HUDEP-2 (cell line): Measurements from ENCODE around the gene PACRGL.
A peak's percentile ranks its signal among the peaks of the same experiment; 100 is the strongest.

Experiments used
- DNase-seq, 76 experiments: peaks; one replicate each; lab custom pipeline; 2025; ENCODE audit not compliant: unreplicated experiment in 76 of 76; lab: John Stamatoyannopoulos, UW

The PACRGL gene

DNA sequence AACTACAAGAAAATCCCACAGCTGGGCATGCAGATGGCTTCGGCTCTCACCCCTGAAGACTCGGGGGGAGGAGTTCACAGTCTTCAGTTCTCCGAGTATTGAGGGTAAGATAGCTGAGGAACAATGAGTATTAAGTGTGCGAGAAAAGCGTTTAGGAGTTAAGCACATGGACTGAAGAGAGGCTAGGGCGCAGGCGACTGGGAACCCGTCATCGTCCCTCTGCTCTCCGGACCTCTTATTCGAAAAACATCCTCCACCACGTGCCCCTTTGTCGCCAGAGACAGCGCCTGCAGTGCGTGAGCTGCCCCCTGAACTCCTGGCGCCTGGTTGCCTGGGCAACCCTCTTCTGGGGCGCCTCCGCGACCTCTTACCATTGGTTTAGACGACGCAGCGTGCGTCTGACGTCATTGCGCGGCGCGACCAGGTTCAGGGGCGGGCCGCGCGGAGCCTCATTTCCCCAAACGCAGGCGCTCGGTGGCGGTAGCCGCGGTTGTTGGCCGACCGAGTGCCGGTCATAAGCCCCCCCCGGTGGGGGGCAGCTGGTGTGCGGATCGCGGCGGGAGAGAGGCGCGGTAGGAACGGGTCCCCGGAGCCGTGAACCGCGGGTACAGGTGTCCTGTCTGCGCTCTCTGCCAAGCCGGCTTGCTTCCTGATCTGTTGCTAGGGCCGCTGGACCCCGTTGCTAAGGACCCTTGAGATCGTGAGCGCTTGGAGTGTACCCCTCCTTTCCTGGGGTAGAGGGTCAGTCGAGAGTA lies at the start of gene PACRGL:
Gene PACRGL, plus strand, starts transcription at position 452 of the 755 bp plus-strand sequence. CDS start 4,024 bp downstream, outside the sequence.
- peak; percentile 24 to 93 (median 85) for DNase-seq

DNA sequence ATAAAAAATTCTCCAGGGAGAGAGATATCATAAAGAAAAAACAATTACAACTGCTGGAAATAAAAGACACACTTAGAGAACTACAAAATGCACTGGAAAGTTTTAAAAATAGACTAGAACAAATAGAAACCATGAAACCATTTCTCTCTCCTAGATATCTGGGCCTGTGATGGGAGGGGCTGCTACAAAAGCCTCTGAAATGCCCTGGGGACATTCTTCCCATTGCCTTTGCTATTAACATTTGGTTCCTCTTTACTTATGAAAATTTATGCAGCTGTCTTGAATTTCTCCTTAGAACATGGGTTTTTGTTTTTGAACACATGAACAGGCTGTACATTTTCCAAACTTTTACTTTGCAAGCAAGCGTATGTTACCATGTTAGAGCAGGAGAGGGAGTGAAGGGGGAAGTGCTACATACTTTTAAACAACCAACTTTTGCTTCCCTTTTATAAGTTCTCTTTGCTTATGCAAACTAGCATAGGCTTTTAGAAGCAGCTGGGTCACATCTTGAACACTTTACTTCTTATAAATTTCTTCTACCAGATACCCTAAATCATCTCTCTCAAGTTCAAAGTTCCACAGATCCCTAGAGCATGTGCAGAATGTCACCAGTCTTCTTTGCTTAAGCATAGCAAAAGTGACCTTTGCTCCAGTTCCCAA lies 47.9 kb upstream of the PACRGL start:
- no peak for DNase-seq

DNA sequence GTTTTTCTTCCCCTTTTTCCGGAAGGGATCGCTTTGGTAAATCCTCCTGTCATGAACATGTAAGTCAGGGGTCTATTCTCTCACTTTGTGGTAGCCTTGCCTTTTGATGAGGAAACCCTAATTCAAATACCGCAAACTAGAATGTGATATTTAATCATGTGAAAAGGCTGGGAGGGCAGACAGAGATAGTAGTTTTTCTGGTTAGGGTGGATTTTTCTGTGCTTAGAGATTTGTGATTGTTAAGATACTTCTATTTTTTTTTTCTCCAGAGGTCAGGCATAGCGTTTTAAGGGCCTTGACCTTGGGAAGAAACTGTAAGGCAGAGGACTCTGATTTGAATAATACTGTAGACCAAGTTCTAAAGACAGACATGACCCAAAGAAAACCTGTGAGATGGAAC lies 41.8 kb upstream of the PACRGL start:
- no peak for DNase-seq

DNA sequence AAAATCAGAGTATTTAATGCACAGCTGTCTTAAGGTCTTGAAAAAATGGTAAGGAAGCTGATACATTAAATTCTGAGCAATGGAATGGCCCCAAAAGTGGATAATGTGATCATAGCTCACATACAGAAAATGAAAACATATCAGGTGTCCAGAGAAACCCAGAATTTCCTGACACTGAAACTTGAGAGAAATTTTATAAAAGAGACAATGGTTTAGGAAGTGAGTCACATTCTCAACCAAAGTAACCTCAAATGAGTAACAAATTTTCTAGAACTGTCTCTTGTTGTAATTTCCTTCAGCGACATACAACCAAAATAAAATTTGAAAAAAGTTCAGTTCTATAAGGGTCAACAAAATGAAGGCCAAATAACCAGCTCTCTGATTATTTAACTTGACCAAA lies 37.4 kb upstream of the PACRGL start:
- DNase-seq = no peak

DNA sequence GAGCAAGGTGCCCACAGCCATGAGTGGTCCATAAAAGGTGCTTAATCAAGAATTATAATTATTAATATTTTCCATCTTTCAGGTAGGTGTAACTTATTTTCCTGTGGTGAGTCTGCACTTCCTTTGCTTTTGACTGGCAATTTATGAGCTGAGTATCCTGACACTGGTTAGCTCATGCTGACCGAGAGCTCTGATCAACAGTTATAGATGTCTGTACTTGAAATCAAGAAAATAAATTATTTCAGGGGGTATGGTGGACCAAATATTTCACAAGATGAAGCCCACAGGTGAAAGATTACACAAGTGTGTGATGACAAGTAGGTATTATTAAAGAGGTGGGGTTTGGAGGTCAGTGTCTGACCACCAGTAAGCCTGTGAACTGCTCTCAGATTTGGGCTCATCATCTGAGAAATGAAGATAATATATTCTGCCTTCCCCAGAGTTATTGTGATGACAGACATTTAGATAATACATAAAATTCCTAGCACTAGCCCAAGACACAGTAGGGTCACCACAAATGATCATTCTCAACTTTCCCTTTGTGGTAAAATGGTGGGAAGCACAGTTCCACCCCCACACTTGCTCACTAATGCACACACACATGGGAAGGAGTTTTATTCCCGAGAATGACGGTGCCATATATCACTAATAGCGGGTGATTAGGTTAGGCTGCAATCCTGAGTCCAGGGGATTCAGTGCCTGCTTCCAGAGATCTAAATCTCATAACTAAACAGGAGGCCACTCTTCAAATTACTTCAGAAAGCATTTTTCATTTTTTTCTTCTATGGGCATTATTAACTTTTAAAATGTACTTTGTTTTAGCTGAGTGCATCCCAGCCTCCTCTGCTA lies 34.0 kb upstream of the PACRGL start:
- DNase-seq = no peak

DNA sequence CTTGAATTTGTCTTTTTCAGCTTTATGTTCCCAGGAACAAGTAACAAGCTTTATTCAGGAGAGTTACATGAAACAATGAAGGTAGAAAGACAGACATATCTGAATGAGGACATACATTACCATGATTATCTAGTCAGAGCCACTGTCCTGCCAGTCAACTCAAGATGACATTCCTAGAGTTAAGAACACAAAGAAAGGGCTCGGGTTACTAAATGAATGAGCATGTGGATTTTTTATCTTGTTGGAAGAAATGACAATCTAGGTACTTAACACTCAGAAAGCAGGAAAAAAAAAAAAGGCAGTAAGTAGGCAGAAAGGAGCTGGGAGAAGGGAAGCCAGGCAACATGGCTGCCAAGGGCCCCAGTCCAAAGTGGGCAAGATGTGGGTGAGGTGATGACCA lies 28.0 kb upstream of the PACRGL start:
- DNase-seq = no peak

DNA sequence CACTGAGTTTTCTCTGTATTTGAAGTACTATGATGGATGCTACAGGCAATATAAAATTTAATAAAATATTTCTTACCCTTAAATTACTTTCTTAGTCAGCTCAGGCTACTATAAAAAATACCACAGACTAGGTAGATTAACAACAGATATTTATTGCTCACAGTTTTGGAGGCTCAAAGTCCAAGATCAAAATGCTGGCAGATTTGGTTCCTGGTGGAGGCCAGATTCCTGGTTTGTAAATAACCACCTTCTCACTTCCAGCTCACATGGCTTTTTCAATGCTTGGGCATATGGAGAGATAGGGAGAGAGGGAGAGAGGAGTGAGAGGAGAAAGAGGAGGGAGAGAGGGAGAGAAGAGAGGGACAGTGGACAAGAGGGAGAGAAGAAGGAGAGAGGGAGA lies 24.5 kb upstream of the PACRGL start:
- DNase-seq = no peak

DNA sequence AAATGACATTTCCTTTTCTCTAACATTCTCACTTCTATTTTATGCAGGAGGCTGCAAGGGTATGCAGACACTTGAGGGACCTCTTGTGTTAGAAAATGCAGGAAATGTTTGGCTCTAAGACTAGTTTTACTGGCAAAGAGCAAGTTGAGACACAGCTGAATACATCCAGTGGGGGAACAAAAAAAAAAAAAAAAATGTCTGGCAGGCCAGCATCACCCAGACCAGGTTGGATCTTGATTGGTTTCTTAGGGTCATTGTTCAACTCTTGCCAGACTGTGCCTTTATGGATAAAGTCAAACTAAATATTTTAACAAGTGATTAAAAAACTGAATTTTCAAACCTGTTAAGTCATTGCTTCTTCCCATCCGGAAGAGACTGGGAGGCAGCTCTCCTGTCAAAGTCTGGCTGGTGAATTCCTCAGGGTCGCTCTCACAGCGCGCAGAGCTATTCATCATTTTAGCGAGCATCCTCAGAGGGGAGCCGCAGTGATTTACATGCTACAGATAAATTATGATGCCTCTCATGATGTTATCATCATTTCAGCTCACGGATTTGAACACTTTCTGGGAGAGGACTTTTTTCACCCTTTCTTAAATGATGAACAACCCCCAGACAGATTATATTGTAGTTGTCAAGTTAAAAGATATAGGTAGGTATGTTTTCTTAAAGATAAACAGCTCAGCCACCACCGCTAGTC lies 23.6 kb upstream of the PACRGL start:
- no peak for DNase-seq

DNA sequence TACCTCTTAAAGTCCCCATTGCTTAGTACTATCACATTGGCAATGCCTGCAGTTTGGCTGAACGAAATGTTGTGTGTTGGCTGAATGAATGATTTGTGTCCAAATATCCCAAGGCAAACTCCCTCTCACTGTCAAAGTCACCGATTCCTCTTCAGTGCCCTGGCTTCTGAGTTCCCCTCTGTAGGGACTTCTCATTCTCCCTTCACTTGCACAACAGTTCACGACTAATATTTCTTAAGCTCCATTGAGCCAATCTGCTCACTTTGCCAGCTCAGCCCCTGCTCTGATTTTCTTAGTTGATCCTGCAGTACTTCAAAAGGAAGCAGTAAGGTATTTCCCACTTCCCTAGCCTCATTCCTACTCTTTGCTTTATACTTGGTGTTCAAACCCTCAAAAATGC lies 21.9 kb upstream of the PACRGL start:
- no peak for DNase-seq

DNA sequence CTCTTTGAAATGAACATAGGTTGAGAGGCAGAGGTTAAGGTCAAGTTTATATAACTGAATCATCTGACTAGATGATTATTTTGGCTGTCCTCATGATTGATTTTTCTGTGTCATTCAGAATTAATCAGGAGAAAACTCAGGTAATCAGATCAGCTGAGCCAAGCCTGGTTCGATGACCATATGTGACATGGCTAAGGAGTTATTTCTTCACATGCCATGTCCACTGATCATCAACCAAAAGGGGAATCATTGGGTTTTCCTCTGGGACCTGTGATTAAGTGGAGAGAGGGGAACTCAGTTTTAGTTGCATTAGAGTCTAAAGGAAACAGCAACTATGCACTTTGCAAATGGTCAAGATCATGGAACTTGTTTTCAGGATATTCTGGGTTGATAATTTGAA lies 20.3 kb upstream of the PACRGL start:
- DNase-seq = no peak

DNA sequence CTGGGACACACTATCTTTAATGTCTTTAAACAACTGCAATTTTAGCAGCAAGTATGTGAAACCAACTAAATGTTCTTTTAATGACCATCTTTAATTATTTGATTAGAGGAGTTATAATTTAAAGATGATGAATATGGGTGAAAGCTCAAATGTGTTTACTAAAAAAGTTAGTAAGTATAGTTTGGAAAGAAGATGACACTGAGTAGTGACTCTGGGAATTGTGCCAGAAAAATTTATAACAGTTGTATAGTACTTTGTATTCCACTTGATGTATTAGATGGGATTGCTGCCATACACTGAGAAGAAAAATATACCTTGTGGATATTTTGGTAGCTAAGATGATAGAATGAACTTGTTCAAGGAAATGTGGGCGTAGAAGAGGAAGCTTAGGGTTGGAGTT lies 19.5 kb upstream of the PACRGL start:
- no peak for DNase-seq

DNA sequence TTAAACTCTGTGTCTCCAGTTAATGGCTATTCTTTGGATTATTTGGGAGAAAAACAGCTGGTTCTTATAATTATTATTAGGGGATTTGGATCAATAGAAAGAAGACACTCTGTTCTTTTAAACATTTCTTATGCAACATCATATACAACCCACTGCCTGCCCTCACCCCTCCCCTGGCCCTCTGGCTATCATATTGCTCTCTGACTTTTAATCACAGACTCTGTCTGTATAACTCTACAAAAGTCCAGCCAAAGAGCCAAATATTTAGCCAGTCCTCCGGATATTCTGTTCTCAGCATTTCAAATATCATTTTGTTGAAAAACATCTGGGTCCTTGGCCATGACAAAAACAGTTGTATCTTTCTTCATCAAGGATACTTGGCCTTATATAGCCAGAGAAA lies 19.0 kb upstream of the PACRGL start:
- DNase-seq = no peak

DNA sequence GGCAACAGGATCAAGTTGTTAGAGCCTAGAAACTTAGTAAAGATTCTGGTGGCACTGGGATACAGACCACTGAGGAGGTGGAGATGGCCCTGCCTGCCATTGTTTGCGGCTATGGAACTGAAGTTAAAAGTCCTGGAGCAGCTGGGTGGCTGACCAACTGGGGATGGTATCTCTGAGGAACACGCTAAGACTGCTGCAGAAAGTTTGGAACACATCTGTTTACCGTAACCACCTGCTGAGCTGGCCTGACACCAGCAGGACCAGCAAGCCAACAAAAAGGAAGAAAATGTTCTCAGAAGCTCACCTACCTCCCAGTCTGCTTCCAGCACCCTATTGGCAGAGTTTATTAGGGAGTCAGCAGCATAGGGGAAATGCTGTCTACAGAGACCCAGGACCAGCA lies 17.4 kb upstream of the PACRGL start:
- no peak for DNase-seq

DNA sequence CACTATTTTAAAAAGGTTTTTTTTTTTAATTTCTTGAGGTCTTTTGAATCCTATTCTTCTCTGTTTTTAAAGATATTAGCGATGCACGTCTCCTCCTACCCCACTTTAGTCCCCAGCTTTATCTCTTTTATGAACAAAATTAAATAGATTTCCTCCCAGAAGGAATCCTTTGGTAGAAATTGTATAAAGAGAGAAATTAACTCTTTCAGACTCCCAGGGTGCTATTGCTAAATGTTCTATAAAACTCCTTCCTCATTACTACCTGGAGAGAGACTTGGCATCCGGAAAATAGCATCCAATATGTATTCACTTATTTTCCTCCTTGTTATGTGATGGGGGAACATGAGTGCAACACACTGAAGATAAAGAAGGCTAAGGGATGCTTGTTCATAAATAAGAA lies 16.5 kb upstream of the PACRGL start:
- no peak for DNase-seq

DNA sequence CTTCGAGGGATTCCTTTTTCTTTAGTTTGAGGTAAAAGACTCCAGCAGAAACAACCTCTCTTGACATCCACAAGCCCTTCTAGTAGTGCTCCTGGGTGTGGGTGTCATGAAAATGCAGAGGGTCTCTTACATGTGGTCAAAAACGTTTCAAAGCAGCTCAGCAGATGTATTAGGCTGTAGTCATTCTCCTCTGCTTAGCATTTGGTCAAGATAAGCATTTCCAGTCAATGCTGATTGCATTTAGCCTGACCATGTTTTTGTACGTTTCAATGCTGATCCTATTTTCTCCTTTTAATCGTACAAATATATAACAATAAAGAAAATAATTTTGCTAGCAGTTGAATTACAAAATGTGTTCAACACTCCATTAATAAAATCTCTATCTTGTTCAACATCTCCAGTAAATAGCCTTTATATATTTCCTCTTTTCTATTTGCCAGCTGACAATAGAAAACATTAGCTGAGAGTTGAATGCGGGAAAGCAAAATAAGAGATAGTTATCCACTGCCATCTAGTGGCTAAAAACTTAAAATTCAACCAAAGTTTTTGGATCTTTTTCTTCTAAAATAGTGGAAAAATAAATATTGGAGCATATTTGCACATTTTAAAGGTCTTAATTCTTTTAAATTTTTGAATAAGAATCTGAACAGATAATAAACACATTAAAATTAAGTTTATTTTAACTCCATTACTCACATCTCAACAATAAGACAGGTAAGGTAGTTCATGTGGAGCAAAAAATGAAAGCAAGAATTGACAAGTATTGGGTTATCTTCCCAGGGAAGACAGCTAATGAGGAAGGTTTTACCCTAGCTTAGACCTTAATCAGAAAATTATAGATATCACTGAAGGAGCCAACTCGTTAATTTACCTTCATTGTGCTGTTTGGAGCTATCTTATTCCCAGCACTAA lies 15.2 kb upstream of the PACRGL start:
- DNase-seq = peak in 5 of 76 experiments; percentile 0 to 9 (median 2)

DNA sequence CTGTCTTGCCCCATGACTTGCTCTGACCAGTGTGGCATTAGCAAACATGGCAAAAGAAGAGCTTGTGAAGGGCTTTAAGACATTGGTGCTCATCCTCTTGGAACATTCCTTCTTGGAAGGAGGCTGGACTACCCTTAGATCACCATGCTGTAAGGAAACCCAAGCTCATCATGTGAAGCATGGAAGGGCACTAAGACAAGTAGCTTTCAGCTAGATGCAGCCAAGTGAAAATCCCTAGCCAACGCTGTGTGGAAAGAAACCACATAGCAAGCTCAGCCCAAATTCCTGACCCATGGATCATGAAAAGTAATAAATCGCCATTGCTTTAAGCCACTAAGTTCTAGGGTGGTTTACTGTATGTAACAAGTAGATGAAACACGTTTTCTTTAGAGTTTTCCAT lies 12.4 kb upstream of the PACRGL start:
- no peak for DNase-seq

DNA sequence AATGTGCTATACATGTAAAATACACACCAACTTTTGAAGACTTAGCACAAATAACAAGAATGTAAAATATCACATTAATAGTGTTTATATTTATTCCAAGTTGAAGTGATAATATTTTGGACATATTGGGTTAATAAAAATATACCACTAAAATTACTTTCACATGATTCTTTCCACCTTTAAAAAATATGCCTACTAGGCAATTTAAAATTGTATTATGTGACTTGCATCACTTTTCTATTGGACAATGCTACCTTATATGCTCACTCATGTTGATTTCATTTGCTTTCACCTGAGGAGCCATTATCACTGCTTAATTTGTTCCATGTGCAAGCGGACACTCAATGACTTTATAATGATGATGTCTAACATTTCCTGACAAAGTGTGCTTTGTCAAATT lies 3.4 kb upstream of the PACRGL start:
- no peak for DNase-seq

DNA sequence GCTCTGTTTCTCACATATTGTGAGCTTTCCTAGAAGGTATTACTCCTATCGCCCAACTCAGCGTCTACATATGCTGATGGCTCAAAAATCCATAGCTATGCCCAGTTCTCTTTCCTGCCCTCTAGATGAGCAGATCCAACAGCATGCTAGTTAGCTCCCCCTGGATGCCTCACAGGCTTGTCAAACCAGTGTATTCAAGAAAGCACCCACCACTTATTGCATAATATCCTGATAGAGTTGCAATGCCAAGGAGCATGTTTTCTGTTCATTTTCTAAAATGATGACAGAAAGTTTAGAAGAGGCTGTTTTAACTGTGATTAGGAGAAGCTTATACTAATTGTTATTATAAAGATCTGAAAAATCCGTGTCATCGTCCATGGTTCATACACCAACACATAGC lies 1.9 kb upstream of the PACRGL start:
- peak in 1 of 76 experiments; percentile 25 for DNase-seq

DNA sequence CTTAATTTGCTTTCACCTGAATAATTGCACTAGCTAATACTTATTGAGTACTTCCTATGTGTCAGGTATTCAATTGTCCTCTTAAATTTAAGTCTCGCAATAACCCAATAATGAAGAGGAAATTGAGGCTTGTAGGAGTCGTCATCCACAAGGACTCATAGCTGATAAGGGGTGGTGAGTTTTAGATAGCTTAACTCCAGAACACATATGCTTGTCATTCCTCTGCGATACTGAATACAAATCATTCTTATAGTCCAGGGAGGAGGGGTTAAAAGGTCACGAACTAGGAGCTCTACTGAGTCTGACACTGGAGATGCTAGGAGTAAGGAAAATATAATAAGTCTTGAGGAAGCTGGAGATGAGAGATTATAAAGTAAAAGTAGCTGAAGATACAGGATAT lies 1.4 kb upstream of the PACRGL start:
- peak in 31 of 76 experiments; percentile 2 to 68 (median 32) for DNase-seq

DNA sequence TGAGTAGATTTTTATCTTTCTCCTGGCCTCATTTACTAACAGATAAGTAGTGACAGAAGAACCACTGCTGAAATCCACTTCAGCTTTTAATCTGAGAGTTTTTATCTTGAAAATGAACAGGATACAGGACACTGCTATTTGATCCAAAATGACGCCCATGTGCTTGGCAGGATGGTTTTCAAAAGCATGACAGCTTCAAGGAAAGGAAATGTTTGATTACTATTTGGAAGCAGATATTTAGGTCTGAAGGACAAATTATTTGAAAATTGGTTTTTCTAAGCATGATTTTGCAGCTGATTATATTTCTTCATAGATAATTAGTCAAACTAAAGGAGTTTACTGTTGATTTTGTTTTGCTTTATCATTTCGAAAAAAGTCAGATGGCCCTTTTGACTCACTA lies 11.1 kb downstream of the PACRGL start:
- DNase-seq = no peak
